Measurements from ENCODE around the gene PTGR3. TPM values are rescaled to one million over a fixed set of nuclear protein-coding genes. Genes with fewer than 3 reads are reported as not detected.

The PTGR3 gene
- total and polyA plus RNA-seq, 2 of the 8 experiments (the other 6 are each of a cell fraction or from before 2014, with no cell fraction given) = 2.0 to 3.6 TPM

- Histone ChIP-seq H4K20me1 (replicated peaks in 1 of 2; ENCODE audit: control insufficient read depth in 1 of 2, insufficient read depth in 2 of 2, low read length in 2 of 2) (no peaks in the 10 kb centered on the region), H3K4me2 (ENCODE audit: insufficient read depth in 1 of 2, low read depth in 2 of 2, low read length in 2 of 2) (no peak overlapping the region), H4K91ac (replicated peaks; ENCODE audit: insufficient read length, low read length) (no peak overlapping the region), H3K27ac (ENCODE audit: low read depth, low read length) (no peak overlapping the region), H3K56ac (replicated peaks; ENCODE audit: insufficient read length, low read depth, low read length) (no peak overlapping the region), H3K9ac (replicated peaks in 1 of 4; ENCODE audit: extremely low read depth in 1 of 4, low read depth in 3 of 4, low read length in 3 of 4) (no peak overlapping the region), H2BK12ac (ENCODE audit: low read depth, low read length) (no peak overlapping the region), H3K14ac (ENCODE audit: insufficient read length) (no peak overlapping the region), H2BK20ac (ENCODE audit: low read length) (no peak overlapping the region), H3K27me3 (replicated peaks in 1 of 4; ENCODE audit: control insufficient read depth in 3 of 4, extremely low read depth in 1 of 4, insufficient read depth in 3 of 4, low read length in 3 of 4) (no peaks in the 10 kb centered on the region), H2BK120ac (replicated peaks; ENCODE audit: low read depth, low read length) (no peak overlapping the region), H3K4me1 (replicated peaks in 1 of 4; ENCODE audit: control insufficient read depth in 3 of 4, insufficient read depth in 4 of 4, low read length in 3 of 4) (no peaks in the 10 kb centered on the region), H3K4ac (replicated peaks; ENCODE audit: insufficient read length, low read depth, low read length) (no peak overlapping the region), H3K79me2 (ENCODE audit: control insufficient read depth in 1 of 2, insufficient read depth in 2 of 2, low read length in 2 of 2) (no peaks in the 10 kb centered on the region), H4K5ac (ENCODE audit: insufficient read length, low read depth, low read length) (no peak overlapping the region), H3K4me3 (ENCODE audit: extremely low read depth in 1 of 4, insufficient read depth in 2 of 4, low read depth in 3 of 4, low read length in 4 of 4) (no peak overlapping the region), H3K9me3 (ENCODE audit: insufficient read depth in 2 of 2, low read depth in 1 of 2, low read length in 1 of 2) (no peaks in the 10 kb centered on the region), H2BK5ac (ENCODE audit: low read depth, low read length) (no peak overlapping the region), H3K18ac (ENCODE audit: extremely low read depth, low read length) (no peak overlapping the region), H2AK5ac (ENCODE audit: low read depth, low read length) (no peak overlapping the region), H3K79me1 (ENCODE audit: low read depth, low read length) (no peaks in the 10 kb centered on the region), H3K23ac (ENCODE audit: insufficient read length) (no peak overlapping the region), H3K23me2 (ENCODE audit: low read depth, low read length) (no peaks in the 10 kb centered on the region), H2BK15ac (ENCODE audit: low read length) (no peak overlapping the region), H4K8ac (ENCODE audit: extremely low read depth, insufficient read depth, low read length) (no peak overlapping the region), H3K36me3 (ENCODE audit: control insufficient read depth in 2 of 4, insufficient read depth in 4 of 4, low read length in 3 of 4) (no peaks in the 10 kb centered on the region), H2AFZ (ENCODE audit: low read length) (no peak overlapping the region)
- TF ChIP-seq SIN3A (conservative IDR thresholded peaks at IDR 0.05 in 1 of 2, IDR thresholded peaks at IDR 0.05 in 1 of 2; ENCODE audit: low read depth in 1 of 2, low read length in 2 of 2) (no peak), SP4 (IDR thresholded peaks at IDR 0.05; ENCODE audit: low read length) (no peak), TAF7 (optimal IDR thresholded peaks at IDR 0.05; ENCODE audit: borderline replicate concordance, low read depth, low read length) (no peak), POU5F1 (IDR thresholded peaks at IDR 0.05; ENCODE audit: low read depth, low read length) (no peak)
- CTCF ChIA-PET (ENCODE audit: partially characterized antibody) = interaction anchor here (1.2 kb wide), 2 partner anchors 14 to 16 kb away, joined by 3 to 4 read pairs; no protein-coding TSS in a partner anchor
- DNase-seq (ENCODE audit: low read depth in 1 of 2, low spot score in 2 of 2) (no peak), FAIRE-seq (no peak)
- POLR2A ChIA-PET (ENCODE audit: partially characterized antibody) = no interaction called here
These were observed 47.4 kb upstream of the PTGR3 start for GRCh38 chr18:75256376-75256775.

Measured in H1 (cell line).